CD14-positive monocyte (primary cell): ENCODE results near the gene ZNF282. TPM values are rescaled to one million over a fixed set of nuclear protein-coding genes. Genes with fewer than 3 reads are reported as not detected.

Experiments
- DNase-seq, 3 donors: peaks; one replicate each; pipeline ENCODE4 v3.0.0-alpha.2; 2011 to 2022
- H2AFZ ChIP-seq: 2 replicates; pipeline ENCODE4 v1.6.0; 2012; ENCODE audit warnings: mild to moderate bottlenecking, low read depth, low read length, inconsistent platforms; ENCODE audit not compliant: insufficient read depth, poor library complexity, severe bottlenecking
- H3K27ac ChIP-seq, 2 donors: 1 replicate in 1 of 2; 2 replicates in 1 of 2; pipeline ENCODE4 v1.5.1; 2012 to 2013; ENCODE audit warnings: low read length in 2 of 2, control low read depth in 1 of 2, inconsistent platforms in 1 of 2, low read depth in 1 of 2, mild to moderate bottlenecking in 1 of 2
- H3K27me3 ChIP-seq, 2 donors: one replicate each; pipeline versions ENCODE4 v1.6.0 to v1.6.1; 2011 to 2013; ENCODE audit warnings: low read length in 2 of 2; ENCODE audit not compliant: control insufficient read depth in 2 of 2, insufficient read depth in 2 of 2
- H3K36me3 ChIP-seq, 2 donors: replicated peaks in 1 of 2; 1 replicate in 1 of 2; 2 replicates in 1 of 2; pipeline versions ENCODE4 v1.5.1 to v1.6.1; 2012 to 2013; ENCODE audit warnings: low read length in 2 of 2, control low read depth in 1 of 2, inconsistent platforms in 1 of 2, mild to moderate bottlenecking in 1 of 2; ENCODE audit not compliant: insufficient read depth in 2 of 2, control insufficient read depth in 1 of 2
- H3K4me1 ChIP-seq, 2 donors: 1 replicate in 1 of 2; 2 replicates in 1 of 2; pipeline versions ENCODE4 v1.5.1 to v1.6.1; 2012 to 2013; ENCODE audit warnings: low read length in 2 of 2, control low read depth in 1 of 2, inconsistent platforms in 1 of 2, mild to moderate bottlenecking in 1 of 2, moderate library complexity in 1 of 2; ENCODE audit not compliant: insufficient read depth in 2 of 2, control insufficient read depth in 1 of 2
- H3K4me2 ChIP-seq: replicated peaks from 2 replicates; pipeline ENCODE3; 2012; ENCODE audit warnings: low read length, moderate library complexity, mild to moderate bottlenecking; ENCODE audit not compliant: poor library complexity, severe bottlenecking; ENCODE audit errors: extremely low read depth
- H3K4me3 ChIP-seq, 3 experiments: fragments of 200-600 bp in 1 of 3; sonication (generic) in 1 of 3; replicated peaks in 1 of 3; 1 replicate in 2 of 3; 2 replicates in 1 of 3; pipeline ENCODE4 v1.5.1; 2011 to 2013; ENCODE audit warnings: low read length in 3 of 3, mild to moderate bottlenecking in 3 of 3, control low read depth in 2 of 3, low read depth in 2 of 3, inconsistent platforms in 1 of 3, moderate library complexity in 1 of 3
- H3K79me2 ChIP-seq: 2 replicates; pipeline ENCODE4 v1.6.0; 2012; ENCODE audit warnings: mild to moderate bottlenecking, control low read depth, inconsistent platforms, low read length, moderate library complexity; ENCODE audit not compliant: insufficient read depth
- H3K9ac ChIP-seq: 2 replicates; pipeline ENCODE4 v1.6.0; 2017; ENCODE audit warnings: low read length, mild to moderate bottlenecking; ENCODE audit not compliant: insufficient read depth, poor library complexity, severe bottlenecking
- H3K9me3 ChIP-seq, 2 donors: replicated peaks in 1 of 2; 1 replicate in 1 of 2; 2 replicates in 1 of 2; pipeline versions ENCODE4 v1.5.1 to v1.6.1; 2012 to 2013; ENCODE audit warnings: low read length in 2 of 2, control low read depth in 1 of 2; ENCODE audit not compliant: control insufficient read depth in 1 of 2, insufficient read depth in 1 of 2
- H4K20me1 ChIP-seq: 2 replicates; pipeline ENCODE4 v1.6.0; 2012; ENCODE audit warnings: mild to moderate bottlenecking, low read length, control low read depth, moderate library complexity; ENCODE audit not compliant: insufficient read depth
- H3K27ac Mint-ChIP-seq, 7 donors: one replicate each; pipeline ENCODE4 v1.8.0; 2020; ENCODE audit warnings: mild to moderate bottlenecking in 7 of 7, mixed read lengths in 7 of 7, moderate library complexity in 6 of 7, inconsistent platforms in 2 of 7
- H3K27me3 Mint-ChIP-seq, 3 donors: one replicate each; pipeline ENCODE4 v1.8.0; 2021 to 2022; ENCODE audit warnings: low read depth in 3 of 3, mild to moderate bottlenecking in 3 of 3, mixed read lengths in 3 of 3, moderate library complexity in 3 of 3, inconsistent platforms in 1 of 3
- H3K36me3 Mint-ChIP-seq, 2 donors: one replicate each; pipeline ENCODE4 v1.8.0; 2020; ENCODE audit warnings: mixed read lengths in 2 of 2, inconsistent platforms in 1 of 2, mild to moderate bottlenecking in 1 of 2
- H3K4me1 Mint-ChIP-seq: one replicate; pipeline ENCODE4 v1.8.0; 2020; ENCODE audit warnings: mild to moderate bottlenecking, mixed read lengths
- H3K4me3 Mint-ChIP-seq, 2 donors: one replicate each; pipeline ENCODE4 v1.8.0; 2020; ENCODE audit warnings: mild to moderate bottlenecking in 2 of 2, mixed read lengths in 2 of 2, moderate library complexity in 1 of 2
- H3K9me3 Mint-ChIP-seq, 7 donors: one replicate each; pipeline ENCODE4 v1.8.0; 2020 to 2022; ENCODE audit warnings: mixed read lengths in 7 of 7, mild to moderate bottlenecking in 6 of 7, moderate library complexity in 6 of 7, inconsistent platforms in 2 of 7
- CTCF ChIP-seq: fragments of 200-600 bp; IDR thresholded peaks from one replicate; pipeline ENCODE4 v1.8.0; 2022; ENCODE audit warnings: antibody characterized with exemption, mild to moderate bottlenecking
- WGBS: methylation state at CpG from one replicate; pipeline ENCODE4 v1.1.5; 2013; ENCODE audit warnings: missing lambda C conversion rate; ENCODE audit not compliant: insufficient coverage; 5-methylcytosine and 5-hydroxymethylcytosine counted together
- intact Hi-C, 2 donors: fragments of 100-400 bp; cut with micrococcal nuclease; formaldehyde crosslinking; loops; one replicate each; pipeline versions ENCODE4 v1.15.0 to v1.15.1; 2023
- polyA plus RNA-seq, 3 donors: library from polyadenylated mRNA; depleted of rRNA in 1 of 3; unstranded in 2 of 3; stranded (reverse) in 1 of 3; fragments of 300-500 nt in 2 of 3; fragments of >200 nt in 1 of 3; fragmentation: Illumina TruSeq in 2 of 3; gene quantifications; 1 replicate in 2 of 3; 2 replicates in 1 of 3; pipeline ENCODE4 v1.2.3, GENCODE V29; 2012 to 2021

The ZNF282 gene
- polyA plus RNA-seq, 3 donors = 0.51 to 6.2 (median 0.86) TPM

GRCh38 chr7:149226840-149227494, 31.6 kb downstream of the ZNF282 start:
- no peak overlapping the region for H3K27ac Mint-ChIP-seq
- peaks cover 0 to 13% (median 4%) of the 10 kb centered on the region in 7 donors for H3K9me3 Mint-ChIP-seq
- TF ChIP-seq CTCF = no peak

GRCh38 chr7:149228831-149229471, 33.6 kb downstream of the ZNF282 start:
- peaks cover 13 to 18% of the 10 kb centered on the region in 2 donors for H3K36me3 ChIP-seq
- H3K27me3 Mint-ChIP-seq = peaks cover 4 to 18% (median 11%) of the 10 kb centered on the region in 3 donors
- no peaks in the 10 kb centered on the region for H3K4me1 ChIP-seq
- intact Hi-C loops = no loop called here
- 73% methylated on average over 5 of the region's 7 CpGs for WGBS
- peaks cover 0 to 3% of the 10 kb centered on the region in 2 donors for H3K9me3 ChIP-seq
- DNase-seq = no peak
- H3K36me3 Mint-ChIP-seq = peaks cover 19 to 26% of the 10 kb centered on the region in 2 donors
- no peak for TF ChIP-seq CTCF
- no peak overlapping the region for H3K27ac Mint-ChIP-seq
- no peak overlapping the region for H3K4me3 ChIP-seq
- no peak overlapping the region for H3K4me2 ChIP-seq
- no peak overlapping the region for H3K4me3 Mint-ChIP-seq
- H3K27ac ChIP-seq = no peak overlapping the region
- H3K9ac ChIP-seq = no peak overlapping the region
- H3K79me2 ChIP-seq = no peaks in the 10 kb centered on the region
- H2AFZ ChIP-seq = no peak overlapping the region
- H3K9me3 Mint-ChIP-seq = peaks cover 0 to 6% (median 0%) of the 10 kb centered on the region in 7 donors
- peaks cover 3% of the 10 kb centered on the region for H3K4me1 Mint-ChIP-seq
- no peaks in the 10 kb centered on the region for H3K27me3 ChIP-seq
- no peaks in the 10 kb centered on the region for H4K20me1 ChIP-seq

More at GRCh38 chr7:149226840-149227494, 31.6 kb downstream of the ZNF282 start:
- Histone ChIP-seq H3K27ac (no peak overlapping the region), H3K79me2 (no peaks in the 10 kb centered on the region), H3K27me3 (no peaks in the 10 kb centered on the region), H3K9ac (no peak overlapping the region), H3K36me3 (peaks cover 17 to 26% of the 10 kb centered on the region in 2 donors), H3K4me3 (no peak overlapping the region), H4K20me1 (no peaks in the 10 kb centered on the region), H2AFZ (no peak overlapping the region), H3K9me3 (peaks cover 0 to 8% of the 10 kb centered on the region in 2 donors), H3K4me2 (no peak overlapping the region), H3K4me1 (no peaks in the 10 kb centered on the region)
- WGBS = 63% methylated on average over 3 of the region's 6 CpGs
- intact Hi-C loops = no loop called here
- Mint-ChIP-seq H3K27me3 (peaks cover 4 to 8% (median 6%) of the 10 kb centered on the region in 3 donors), H3K4me3 (no peak overlapping the region), H3K36me3 (peaks cover 28 to 41% of the 10 kb centered on the region in 2 donors), H3K4me1 (peaks cover 3% of the 10 kb centered on the region)
- DNase-seq = no peak
